HepG2 (cell line): ENCODE measurements around the gene RGS7. TPM values are rescaled to one million over a fixed set of nuclear protein-coding genes. Genes with fewer than 3 reads are reported as not detected.

ENCODE experiments used
- ATAC-seq: fragments of 200-7000 bp; cut with Tn5 transposase; 3 replicates; pipeline ENCODE4 v1.9.1; 2020; ENCODE audit warnings: mild to moderate bottlenecking, moderate library complexity
- BruUV-seq: library from RNA; stranded (reverse); fragments of 400-500 nt; replicated peaks from 2 replicates; lab custom pipeline; 2021; lab: Mats Ljungman, UMichigan
- CTCF ChIA-PET: fragments of 300-600 bp; formaldehyde crosslinking; extraction: SDS; loops from one replicate; lab custom pipeline; 2021; ENCODE audit warnings: low total read pairs, inconsistent platforms, low intra/inter-chr PET ratio; lab: Yijun Ruan, JAX
- POLR2A ChIA-PET: fragments of 350-600 bp; sonication (Branson Sonifier 250); formaldehyde crosslinking; loops from one replicate; lab custom pipeline; 2020; ENCODE audit warnings: antibody characterized with exemption, inconsistent platforms; lab: Yijun Ruan, JAX
- DNase-seq: peaks from one replicate; pipeline ENCODE4 v3.0.0-alpha.2; 2015; ENCODE audit warnings: low spot score
- FAIRE-seq: peaks from 3 replicates; lab custom pipeline; 2011; peaks lifted over from hg19 to GRCh38; lab: Jason Lieb, UNC
- H2AFZ ChIP-seq: one replicate; pipeline ENCODE4 v1.6.1; 2011; ENCODE audit warnings: low read length, inconsistent platforms
- H3K27ac ChIP-seq: fragments of 300-600 bp; 3 replicates; pipeline ENCODE4 v1.8.0; 2011; ENCODE audit warnings: mixed run types, mild to moderate bottlenecking, mixed read lengths, low read length, inconsistent platforms; ENCODE audit not compliant: insufficient read depth; ENCODE audit errors: extremely low read length
- H3K27me3 ChIP-seq, 2 experiments: fragments of 200-600 bp in 1 of 2; 2 replicates in 1 of 2; 3 replicates in 1 of 2; pipeline versions ENCODE4 v1.6.0 to v1.8.0; 2011; ENCODE audit warnings: low read length in 2 of 2, mild to moderate bottlenecking in 2 of 2, moderate library complexity in 2 of 2, inconsistent platforms in 1 of 2; ENCODE audit not compliant: insufficient read depth in 2 of 2, control insufficient read depth in 1 of 2
- H3K36me3 ChIP-seq, 2 experiments: fragments of 200-600 bp in 1 of 2; replicated peaks in 1 of 2; 2 replicates in 1 of 2; 3 replicates in 1 of 2; pipeline versions ENCODE4 v1.5.1 to v1.8.0; 2011; ENCODE audit warnings: low read length in 2 of 2, inconsistent platforms in 1 of 2; ENCODE audit not compliant: insufficient read depth in 2 of 2, control insufficient read depth in 1 of 2
- H3K4me1 ChIP-seq: 2 replicates; pipeline ENCODE4 v1.5.1; 2012; ENCODE audit warnings: low read length, inconsistent platforms; ENCODE audit not compliant: insufficient read depth
- H3K4me2 ChIP-seq: 2 replicates; pipeline ENCODE4 v1.6.0; 2011; ENCODE audit warnings: low read depth, low read length, inconsistent platforms
- H3K4me3 ChIP-seq, 3 experiments: fragments of 200-600 bp in 1 of 3; sonication (generic), shearing (Covaris generic) in 1 of 3; replicated peaks in 1 of 3; 2 replicates each; pipeline ENCODE4 v1.5.1; 2011 to 2016; ENCODE audit warnings: low read length in 3 of 3, inconsistent platforms in 2 of 3, low read depth in 2 of 3, mild to moderate bottlenecking in 2 of 3, control low read depth in 1 of 3, mixed read lengths in 1 of 3; ENCODE audit not compliant: insufficient read depth in 1 of 3
- H3K79me2 ChIP-seq: one replicate; pipeline ENCODE4 v1.6.1; 2011; ENCODE audit warnings: low read length, inconsistent platforms; ENCODE audit not compliant: insufficient read depth
- H3K9ac ChIP-seq: 2 replicates; pipeline ENCODE4 v1.6.0; 2011; ENCODE audit warnings: mild to moderate bottlenecking, low read depth, low read length, inconsistent platforms; ENCODE audit not compliant: insufficient read depth
- H3K9me3 ChIP-seq: 2 replicates; pipeline ENCODE4 v1.5.1; 2012; ENCODE audit warnings: mild to moderate bottlenecking, low read length
- H4K20me1 ChIP-seq: 2 replicates; pipeline ENCODE4 v1.6.0; 2011; ENCODE audit warnings: inconsistent platforms, mild to moderate bottlenecking, low read length, moderate library complexity; ENCODE audit not compliant: insufficient read depth
- CBX2 ChIP-seq, 2 experiments: fragments of 200-600 bp in 1 of 2; sonication (generic); formaldehyde crosslinking in 1 of 2; IDR thresholded peaks; 2 replicates each; pipeline versions ENCODE4 v1.7.0 to v1.8.1; 2018 to 2022; ENCODE audit warnings: low read depth in 2 of 2, low read length in 1 of 2, mild to moderate bottlenecking in 1 of 2, missing genetic modification reagents in 1 of 2
- ETV5 ChIP-seq: IDR thresholded peaks from 2 replicates; pipeline ENCODE4 v1.6.1; 2018; ENCODE audit warnings: missing biosample characterization, missing genetic modification reagents, inconsistent platforms, borderline replicate concordance
- KDM1A ChIP-seq: IDR thresholded peaks from 2 replicates; pipeline ENCODE4 v1.6.1; 2016; ENCODE audit warnings: missing compliant biosample characterization
- MXI1 ChIP-seq: IDR thresholded peaks from 3 replicates; pipeline ENCODE4 v1.6.1; 2012; ENCODE audit warnings: low read depth, low read length, inconsistent platforms, borderline replicate concordance
- MZF1 ChIP-seq: sonication (generic); formaldehyde crosslinking; IDR thresholded peaks from 2 replicates; pipeline ENCODE4 v1.8.1; 2023; ENCODE audit warnings: mild to moderate bottlenecking, missing genetic modification reagents, borderline replicate concordance
- PITX1 ChIP-seq: sonication (generic); formaldehyde crosslinking; IDR thresholded peaks from 2 replicates; pipeline ENCODE4 v1.5.1; 2020; ENCODE audit warnings: mild to moderate bottlenecking, missing genetic modification reagents
- RAD21 ChIP-seq: fragments of 450-650 bp; formaldehyde crosslinking; IDR thresholded peaks from 2 replicates; pipeline ENCODE4 v1.5.0; 2020; ENCODE audit warnings: mild to moderate bottlenecking
- RFXANK ChIP-seq: IDR thresholded peaks from 2 replicates; pipeline ENCODE4 v1.6.1; 2016
- TMF1 ChIP-seq: sonication (generic); formaldehyde crosslinking; IDR thresholded peaks from 2 replicates; pipeline ENCODE4 v1.8.1; 2022; ENCODE audit warnings: low read depth, missing genetic modification reagents
- ZNF414 ChIP-seq: sonication (generic); formaldehyde crosslinking; IDR thresholded peaks from 2 replicates; pipeline ENCODE4 v1.5.0; 2020; ENCODE audit warnings: missing genetic modification reagents
- ZNF430 ChIP-seq: sonication (generic); formaldehyde crosslinking; IDR thresholded peaks from 2 replicates; pipeline ENCODE4 v1.9.0; 2021; ENCODE audit warnings: mild to moderate bottlenecking, missing genetic modification reagents
- ZNF570 ChIP-seq: sonication (generic); formaldehyde crosslinking; IDR thresholded peaks from 2 replicates; pipeline ENCODE4 v1.4.0; 2020; ENCODE audit warnings: mild to moderate bottlenecking, missing genetic modification reagents, borderline replicate concordance
- ZNF607 ChIP-seq: sonication (generic); formaldehyde crosslinking; IDR thresholded peaks from 2 replicates; pipeline ENCODE4 v1.5.1; 2020; ENCODE audit warnings: missing genetic modification reagents, mild to moderate bottlenecking, borderline replicate concordance
- ZNF710 ChIP-seq: sonication (generic); formaldehyde crosslinking; IDR thresholded peaks from 2 replicates; pipeline ENCODE4 v1.5.0; 2020; ENCODE audit warnings: mild to moderate bottlenecking, missing genetic modification reagents, borderline replicate concordance
- ZNF776 ChIP-seq: sonication (generic); formaldehyde crosslinking; IDR thresholded peaks from 2 replicates; pipeline ENCODE4 v1.4.0; 2020; ENCODE audit warnings: mild to moderate bottlenecking, missing genetic modification reagents
- ZSCAN22 ChIP-seq: sonication (generic); formaldehyde crosslinking; IDR thresholded peaks from 2 replicates; pipeline ENCODE4 v1.4.0; 2020; ENCODE audit warnings: mild to moderate bottlenecking, missing genetic modification reagents
- WGBS: methylation state at CpG from one replicate; pipeline ENCODE4 v1.1.6; 2017; ENCODE audit warnings: low lambda C conversion rate; 5-methylcytosine and 5-hydroxymethylcytosine counted together
- in situ Hi-C: cut with HindIII; loops from 2 replicates; pipeline ENCODE4 v1.10.0; 2017; ENCODE audit warnings: low pct_unique_long_range_greater_than_20kb; ENCODE audit not compliant: extremely low pct_ligation_motif_present
- intact Hi-C: fragments of 100-400 bp; cut with micrococcal nuclease; formaldehyde crosslinking; loops from one replicate; pipeline ENCODE4 v1.10.0; 2022; ENCODE audit not compliant: unreplicated experiment
- polyA plus RNA-seq, 8 experiments: library from polyadenylated mRNA; depleted of rRNA in 3 of 8; stranded (reverse) in 7 of 8; unstranded in 1 of 8; fragments of >200 nt; fragmentation: Illumina TruSeq in 4 of 8; extraction: Trizol in 4 of 8; gene quantifications; 2 replicates each; pipeline versions ENCODE4 v1.2.1 to v1.2.3, GENCODE V29; 2011 to 2016; ENCODE audit warnings: low read depth in 4 of 8, missing spikeins in 1 of 8, mixed read lengths in 1 of 8; ENCODE audit not compliant: insufficient read depth in 1 of 8
- total RNA-seq, 5 experiments: library from RNA; depleted of rRNA; stranded (reverse); fragments of >200 nt; fragmentation: Illumina TruSeq; extraction: Trizol; gene quantifications; 2 replicates each; pipeline ENCODE4 v1.2.3, GENCODE V29; 2016; ENCODE audit warnings: low read depth in 1 of 5
- TF ChIP-seq, protein P1 (sequence below): sonication (generic); formaldehyde crosslinking; IDR thresholded peaks from 2 replicates; pipeline ENCODE4 v1.5.0; 2020; ENCODE audit warnings: missing genetic modification reagents
- TF ChIP-seq, protein P2 (sequence below): sonication (generic); formaldehyde crosslinking; IDR thresholded peaks from 2 replicates; pipeline ENCODE4 v1.5.0; 2020; ENCODE audit warnings: missing genetic modification reagents, mild to moderate bottlenecking, borderline replicate concordance

RGS7 gene
- total and polyA plus RNA-seq, 2 of the 13 experiments (the other 11 are each of a cell fraction or from before 2014, with no cell fraction given) = not detected

DNA sequence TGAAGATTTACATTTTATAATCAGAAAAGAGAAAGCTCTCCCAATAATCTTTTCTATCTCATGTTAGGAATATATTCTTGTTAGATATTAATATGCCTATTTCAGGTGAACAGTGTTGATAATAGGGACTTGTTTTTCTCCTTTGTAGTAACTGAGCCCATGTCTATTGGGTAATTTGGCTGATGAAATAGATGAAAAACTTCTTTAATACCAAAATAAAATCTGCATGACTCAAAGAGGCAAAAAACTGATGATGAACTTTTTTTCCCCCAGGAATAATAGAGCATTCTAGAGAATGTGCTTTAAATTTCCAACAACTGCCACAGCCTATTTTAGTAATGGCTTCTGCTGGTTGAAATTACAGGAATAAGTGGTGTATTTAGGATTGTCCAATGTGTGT, 566.1 kb downstream of the RGS7 start (continued):
- no peak for TF ChIP-seq ZNF710 (CRISPR knock-in tag)
- TF ChIP-seq ZNF570 (CRISPR knock-in tag) = no peak
- TF ChIP-seq RFXANK = no peak

- no peak overlapping the region for H3K27ac ChIP-seq
- TF ChIP-seq, protein P1, sequence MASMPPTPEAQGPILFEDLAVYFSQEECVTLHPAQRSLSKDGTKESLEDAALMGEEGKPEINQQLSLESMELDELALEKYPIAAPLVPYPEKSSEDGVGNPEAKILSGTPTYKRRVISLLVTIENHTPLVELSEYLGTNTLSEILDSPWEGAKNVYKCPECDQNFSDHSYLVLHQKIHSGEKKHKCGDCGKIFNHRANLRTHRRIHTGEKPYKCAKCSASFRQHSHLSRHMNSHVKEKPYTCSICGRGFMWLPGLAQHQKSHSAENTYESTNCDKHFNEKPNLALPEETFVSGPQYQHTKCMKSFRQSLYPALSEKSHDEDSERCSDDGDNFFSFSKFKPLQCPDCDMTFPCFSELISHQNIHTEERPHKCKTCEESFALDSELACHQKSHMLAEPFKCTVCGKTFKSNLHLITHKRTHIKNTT (CRISPR knock-in tag) = no peak
- TF ChIP-seq TMF1 (CRISPR knock-in tag) (no peak), ZNF570 (CRISPR knock-in tag) (no peak), RAD21 (no peak), ZNF776 (no peak), ZNF430 (CRISPR knock-in tag) (no peak), KDM1A (CRISPR knock-in tag) (no peak), PITX1 (no peak), ETV5 (CRISPR knock-in tag) (no peak), ZNF414 (no peak), ZNF607 (CRISPR knock-in tag) (no peak), CBX2 (IDR thresholded peaks at IDR 0.05; ENCODE audit: low read depth, low read length) (no peak), CBX2 (CRISPR knock-in tag; IDR thresholded peaks at IDR 0.05; ENCODE audit: low read depth) (no peak), MZF1 (no peak), MXI1 (no peak), ZSCAN22 (CRISPR knock-in tag) (no peak)
- TF ChIP-seq, protein P2, sequence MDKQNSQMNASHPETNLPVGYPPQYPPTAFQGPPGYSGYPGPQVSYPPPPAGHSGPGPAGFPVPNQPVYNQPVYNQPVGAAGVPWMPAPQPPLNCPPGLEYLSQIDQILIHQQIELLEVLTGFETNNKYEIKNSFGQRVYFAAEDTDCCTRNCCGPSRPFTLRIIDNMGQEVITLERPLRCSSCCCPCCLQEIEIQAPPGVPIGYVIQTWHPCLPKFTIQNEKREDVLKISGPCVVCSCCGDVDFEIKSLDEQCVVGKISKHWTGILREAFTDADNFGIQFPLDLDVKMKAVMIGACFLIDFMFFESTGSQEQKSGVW (CRISPR knock-in tag) = no peak
These were observed 570.1 kb downstream of the RGS7 start for GRCh38 chr1:240786880-240787279.

More at GRCh38 chr1:240786880-240787279, 570.1 kb downstream of the RGS7 start:
- no TSS peak for BruUV-seq
- in situ Hi-C loops (no loop called here), intact Hi-C loops (no loop called here)
- 0% methylated on average over 1 of the region's 1 CpG for WGBS
- no peaks in the 10 kb centered on the region for H3K4me1 ChIP-seq
- H3K79me2 ChIP-seq = no peaks in the 10 kb centered on the region
- no peaks in the 10 kb centered on the region for H3K9me3 ChIP-seq
- no peaks in the 10 kb centered on the region for H4K20me1 ChIP-seq
- no peak overlapping the region for H3K4me2 ChIP-seq
- H2AFZ ChIP-seq = no peak overlapping the region
- no peak overlapping the region for H3K9ac ChIP-seq
- POLR2A ChIA-PET = no interaction called here
- no peak overlapping the region for H3K4me3 ChIP-seq
- FAIRE-seq (no peak), ATAC-seq (no peak), DNase-seq (no peak)
- H3K36me3 ChIP-seq = no peaks in the 10 kb centered on the region
- no peaks in the 10 kb centered on the region for H3K27me3 ChIP-seq
- CTCF ChIA-PET = no interaction called here
